ENCODE results near the gene L3MBTL3. TPM values are rescaled to one million over a fixed set of nuclear protein-coding genes. Genes with fewer than 3 reads are reported as not detected.

L3MBTL3 gene
- total RNA-seq, 2 donors from 2014 or later, result 1.8 to 3.1 TPM

DNA sequence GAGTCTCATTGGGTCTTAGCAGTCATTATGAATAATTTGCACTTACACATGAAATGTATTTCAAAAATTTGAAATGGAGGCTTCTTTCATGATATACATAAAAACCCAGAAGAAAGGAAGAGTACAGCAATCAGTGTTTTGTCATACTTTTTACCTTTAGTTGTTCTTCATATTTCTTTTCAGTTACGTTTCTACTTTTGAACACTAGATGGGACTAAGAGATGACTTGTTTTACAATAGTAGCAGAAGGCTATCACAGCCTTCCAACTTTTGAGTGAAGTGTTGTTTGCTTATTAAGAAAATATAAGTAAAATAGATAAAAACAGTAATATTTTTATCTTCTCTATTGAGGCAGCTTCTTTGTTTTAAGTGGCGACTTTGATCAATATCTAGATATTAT is 58.1 kb downstream of the L3MBTL3 start:
- H3K27ac ChIP-seq, result no peak overlapping the region
- H3K9me3 ChIP-seq, result no peaks in the 10 kb centered on the region
- no peaks in the 10 kb centered on the region for H3K27me3 ChIP-seq
- no peaks in the 10 kb centered on the region for H3K4me1 ChIP-seq
- H3K4me3 ChIP-seq, result no peak overlapping the region
- DNase-seq (ENCODE audit: low spot score), result no peak
- no peaks in the 10 kb centered on the region for H3K36me3 ChIP-seq
- TF ChIP-seq, protein P1, sequence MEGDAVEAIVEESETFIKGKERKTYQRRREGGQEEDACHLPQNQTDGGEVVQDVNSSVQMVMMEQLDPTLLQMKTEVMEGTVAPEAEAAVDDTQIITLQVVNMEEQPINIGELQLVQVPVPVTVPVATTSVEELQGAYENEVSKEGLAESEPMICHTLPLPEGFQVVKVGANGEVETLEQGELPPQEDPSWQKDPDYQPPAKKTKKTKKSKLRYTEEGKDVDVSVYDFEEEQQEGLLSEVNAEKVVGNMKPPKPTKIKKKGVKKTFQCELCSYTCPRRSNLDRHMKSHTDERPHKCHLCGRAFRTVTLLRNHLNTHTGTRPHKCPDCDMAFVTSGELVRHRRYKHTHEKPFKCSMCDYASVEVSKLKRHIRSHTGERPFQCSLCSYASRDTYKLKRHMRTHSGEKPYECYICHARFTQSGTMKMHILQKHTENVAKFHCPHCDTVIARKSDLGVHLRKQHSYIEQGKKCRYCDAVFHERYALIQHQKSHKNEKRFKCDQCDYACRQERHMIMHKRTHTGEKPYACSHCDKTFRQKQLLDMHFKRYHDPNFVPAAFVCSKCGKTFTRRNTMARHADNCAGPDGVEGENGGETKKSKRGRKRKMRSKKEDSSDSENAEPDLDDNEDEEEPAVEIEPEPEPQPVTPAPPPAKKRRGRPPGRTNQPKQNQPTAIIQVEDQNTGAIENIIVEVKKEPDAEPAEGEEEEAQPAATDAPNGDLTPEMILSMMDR (IDR thresholded peaks at IDR 0.05), result no peak

DNA sequence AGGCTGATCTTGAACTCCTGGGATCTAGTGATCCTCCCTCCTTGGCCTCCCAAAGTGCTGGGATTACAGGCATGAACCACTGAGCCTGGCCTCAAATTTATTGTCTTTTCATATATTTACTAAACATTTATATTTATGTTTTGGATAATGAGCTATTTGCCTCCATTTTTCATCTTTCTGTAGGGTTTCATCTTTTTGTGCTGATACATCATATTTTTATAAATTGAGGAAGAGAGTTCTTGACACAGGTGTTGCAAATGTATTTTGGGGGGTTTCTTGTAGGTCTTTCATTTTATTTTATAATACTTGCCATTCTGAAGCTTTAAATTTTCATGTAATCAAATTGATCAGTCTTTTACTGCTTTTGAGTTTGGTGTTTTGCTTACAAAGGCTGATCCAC is 72.4 kb downstream of the L3MBTL3 start:
- H3K27me3 ChIP-seq, result no peaks in the 10 kb centered on the region
- H3K27ac ChIP-seq, result no peak overlapping the region
- H3K4me3 ChIP-seq, result no peak overlapping the region
- H3K9me3 ChIP-seq, result no peaks in the 10 kb centered on the region
- DNase-seq (ENCODE audit: low spot score), result no peak
- H3K36me3 ChIP-seq, result peaks cover 6% of the 10 kb centered on the region
- H3K4me1 ChIP-seq, result no peaks in the 10 kb centered on the region
- TF ChIP-seq, protein P1 (IDR thresholded peaks at IDR 0.05), result no peak

DNA sequence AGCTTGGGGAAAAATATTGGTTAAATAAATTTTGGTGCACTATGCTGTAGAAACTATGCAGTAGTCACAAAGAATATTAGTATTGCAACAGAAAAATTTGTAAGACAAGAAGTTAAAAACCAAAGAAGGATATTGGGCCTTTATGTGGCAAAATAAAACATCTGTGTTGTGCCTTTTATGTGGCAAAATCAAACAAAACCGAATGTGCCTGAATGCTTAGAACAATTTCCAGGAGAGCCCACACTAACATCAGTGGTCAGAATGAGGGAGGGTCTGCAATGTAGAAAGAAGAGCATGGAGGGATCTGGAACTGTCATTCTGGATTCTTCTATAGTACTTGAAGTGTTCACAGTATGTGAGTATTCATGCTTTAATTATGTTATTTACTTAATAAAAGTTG is 75.2 kb downstream of the L3MBTL3 start:
- no peaks in the 10 kb centered on the region for H3K9me3 ChIP-seq
- no peaks in the 10 kb centered on the region for H3K27me3 ChIP-seq
- H3K36me3 ChIP-seq, result peaks cover 6% of the 10 kb centered on the region
- no peak overlapping the region for H3K4me3 ChIP-seq
- no peak overlapping the region for H3K27ac ChIP-seq
- DNase-seq (ENCODE audit: low spot score), result no peak
- TF ChIP-seq, protein P1 (IDR thresholded peaks at IDR 0.05), result no peak
- H3K4me1 ChIP-seq, result no peaks in the 10 kb centered on the region

DNA sequence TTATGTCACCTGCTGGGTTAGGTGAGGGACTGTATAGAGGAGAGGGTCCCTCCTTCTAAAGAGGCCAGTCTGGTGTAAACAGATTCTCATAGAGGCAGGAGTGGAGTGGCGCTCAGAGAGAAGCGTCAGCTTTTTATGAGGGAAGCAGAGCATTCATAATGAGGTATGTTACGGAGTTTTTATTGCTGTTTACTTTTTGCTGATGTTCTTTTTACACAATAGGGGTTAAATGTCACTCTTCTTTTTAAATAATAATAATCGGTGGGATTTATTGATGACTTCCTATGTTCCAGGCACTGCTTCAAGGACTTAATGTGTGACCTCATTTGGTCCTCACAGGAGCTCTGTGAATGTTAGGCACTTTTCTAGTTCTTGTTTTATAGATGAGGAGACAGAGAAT is 79.9 kb downstream of the L3MBTL3 start:
- TF ChIP-seq, protein P1 (IDR thresholded peaks at IDR 0.05), result no peak
- no peaks in the 10 kb centered on the region for H3K4me1 ChIP-seq
- H3K4me3 ChIP-seq, result no peak overlapping the region
- peaks cover 6% of the 10 kb centered on the region for H3K36me3 ChIP-seq
- no peaks in the 10 kb centered on the region for H3K9me3 ChIP-seq
- DNase-seq (ENCODE audit: low spot score), result no peak
- no peaks in the 10 kb centered on the region for H3K27me3 ChIP-seq
- no peak overlapping the region for H3K27ac ChIP-seq

DNA sequence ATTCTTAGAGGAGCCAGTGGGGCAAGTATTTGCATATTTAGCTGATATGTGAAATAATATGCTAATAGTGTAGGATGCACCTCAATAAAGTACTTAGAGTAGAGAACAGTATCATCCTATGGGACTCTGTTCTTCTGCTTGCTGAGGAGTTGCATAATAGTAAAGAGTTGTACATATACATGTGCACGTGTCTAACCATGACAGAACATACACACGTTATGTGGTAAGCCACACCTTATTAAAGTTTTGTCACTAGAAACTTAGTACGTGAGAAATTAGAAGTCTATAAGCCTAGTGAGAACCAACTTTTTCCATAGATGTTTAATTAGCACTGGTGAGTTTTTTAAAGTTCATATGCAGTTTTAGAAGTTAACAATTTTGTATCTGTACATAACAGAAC is 80.7 kb downstream of the L3MBTL3 start:
- Histone ChIP-seq H3K27me3 (no peaks in the 10 kb centered on the region), H3K4me3 (no peak overlapping the region), H3K36me3 (peaks cover 3% of the 10 kb centered on the region), H3K4me1 (no peaks in the 10 kb centered on the region), H3K27ac (no peak overlapping the region), H3K9me3 (no peaks in the 10 kb centered on the region)
- TF ChIP-seq, protein P1 (IDR thresholded peaks at IDR 0.05), result no peak
- DNase-seq (ENCODE audit: low spot score), result no peak

DNA sequence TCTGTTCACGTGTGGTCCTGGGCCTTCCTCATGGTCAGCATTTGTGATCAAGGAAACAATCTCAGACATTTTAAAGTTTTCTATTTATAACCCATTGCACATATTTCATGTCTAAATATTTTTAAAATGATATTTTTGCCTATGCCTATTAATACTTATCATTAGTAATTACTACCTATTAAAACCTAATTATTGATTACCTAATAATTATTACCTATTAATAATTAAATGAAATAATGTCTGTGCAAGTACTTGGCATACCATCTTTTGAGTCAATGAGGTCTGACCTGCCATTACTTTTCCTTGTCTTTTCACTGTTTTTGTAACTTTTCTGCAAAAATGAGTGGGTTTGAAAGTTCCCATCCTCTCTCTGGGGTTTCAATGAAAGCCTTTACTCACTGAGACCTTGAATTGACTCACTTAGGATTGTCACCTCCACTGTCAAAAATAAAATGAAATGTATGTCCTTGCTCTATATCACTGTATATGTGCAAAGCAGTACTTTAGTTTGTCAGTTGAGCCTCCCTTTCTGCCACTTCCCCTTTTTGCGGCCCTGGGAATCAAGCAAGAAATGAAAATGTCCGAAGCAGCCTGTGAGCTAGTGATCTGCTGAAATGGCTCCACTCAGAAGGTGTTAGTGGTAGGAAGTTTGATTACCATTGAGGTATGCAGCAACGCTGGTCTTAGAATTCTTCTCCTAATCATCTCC is 87.8 kb downstream of the L3MBTL3 start:
- DNase-seq (ENCODE audit: low spot score), result no peak

More for the DNA sequence above, 87.8 kb downstream of the L3MBTL3 start:
- H3K4me1 ChIP-seq, result no peaks in the 10 kb centered on the region
- H3K27me3 ChIP-seq, result no peaks in the 10 kb centered on the region
- H3K4me3 ChIP-seq, result no peak overlapping the region
- no peaks in the 10 kb centered on the region for H3K9me3 ChIP-seq
- H3K27ac ChIP-seq, result no peak overlapping the region
- TF ChIP-seq, protein P1 (IDR thresholded peaks at IDR 0.05), result no peak
- no peaks in the 10 kb centered on the region for H3K36me3 ChIP-seq
